ENCODE results near the gene PHOSPHO1.

The PHOSPHO1 gene

GRCh38 chr17:49218941-49219913 is 11.4 kb downstream of the PHOSPHO1 start:
- TF ChIP-seq EZH2phosphoT487 (conservative IDR thresholded peaks at IDR 0.05; ENCODE audit: low read length): no peak
- TF ChIP-seq CTCF (IDR thresholded peaks at IDR 0.05; ENCODE audit: insufficient read depth, low read length, poor library complexity, severe bottlenecking): peak; percentile 36
- no peak overlapping the region for H2AFZ ChIP-seq (ENCODE audit: low read depth, low read length, severe bottlenecking)
- no peaks in the 10 kb centered on the region for H3K9me2 ChIP-seq (replicated peaks; ENCODE audit: insufficient read depth, low read length)
- no peaks in the 10 kb centered on the region for H4K20me1 ChIP-seq (ENCODE audit: low read depth, low read length)
- no peaks in the 10 kb centered on the region for H3K9me3 ChIP-seq (ENCODE audit: insufficient read depth, low read length)
- H3K27ac ChIP-seq (ENCODE audit: low read depth, low read length): peak overlapping the region; percentile 75
- H3K27me3 ChIP-seq (ENCODE audit: low read length): no peaks in the 10 kb centered on the region
- no peaks in the 10 kb centered on the region; the same call in 1 of the 2 replicates for H3K79me2 ChIP-seq (ENCODE audit: insufficient read depth, low read length)
- H3F3A ChIP-seq (ENCODE audit: insufficient read depth): peaks cover 26% of the 10 kb centered on the region
- H3K4me3 ChIP-seq (ENCODE audit: insufficient read depth, low read length, poor library complexity, severe bottlenecking): no peak overlapping the region
- H3K9ac ChIP-seq (ENCODE audit: low read length): peak overlapping the region; percentile 21
- H3K4me2 ChIP-seq (ENCODE audit: low read depth, low read length, poor library complexity, severe bottlenecking): peak overlapping the region; percentile 35
- H3K36me3 ChIP-seq (ENCODE audit: low read length): no peaks in the 10 kb centered on the region

GRCh38 chr17:49217651-49218413 is 12.8 kb downstream of the PHOSPHO1 start:
- no peaks in the 10 kb centered on the region for H3K9me2 ChIP-seq (replicated peaks; ENCODE audit: insufficient read depth, low read length)
- peak overlapping the region; percentile 75 for H3K27ac ChIP-seq (ENCODE audit: low read depth, low read length)
- no peaks in the 10 kb centered on the region for H3K9me3 ChIP-seq (ENCODE audit: insufficient read depth, low read length)
- H2AFZ ChIP-seq (ENCODE audit: low read depth, low read length, severe bottlenecking): no peak overlapping the region
- H3K4me2 ChIP-seq (ENCODE audit: low read depth, low read length, poor library complexity, severe bottlenecking): peak overlapping the region; percentile 35
- H3K79me2 ChIP-seq (ENCODE audit: insufficient read depth, low read length): peaks cover 6% of the 10 kb centered on the region
- H3F3A ChIP-seq (ENCODE audit: insufficient read depth): peaks cover 38% of the 10 kb centered on the region
- no peaks in the 10 kb centered on the region for H3K36me3 ChIP-seq (ENCODE audit: low read length)
- H3K4me3 ChIP-seq (ENCODE audit: insufficient read depth, low read length, poor library complexity, severe bottlenecking): no peak overlapping the region
- TF ChIP-seq EZH2phosphoT487 (conservative IDR thresholded peaks at IDR 0.05; ENCODE audit: low read length): no peak
- H4K20me1 ChIP-seq (ENCODE audit: low read depth, low read length): no peaks in the 10 kb centered on the region
- peak overlapping the region; percentile 23 for H3K9ac ChIP-seq (ENCODE audit: low read length)
- no peaks in the 10 kb centered on the region for H3K27me3 ChIP-seq (ENCODE audit: low read length)

GRCh38 chr17:49216953-49217650 is 13.5 kb downstream of the PHOSPHO1 start:
- no peaks in the 10 kb centered on the region for H3K36me3 ChIP-seq (ENCODE audit: low read length)
- H3K9me3 ChIP-seq (ENCODE audit: insufficient read depth, low read length): no peaks in the 10 kb centered on the region
- no peaks in the 10 kb centered on the region for H3K9me2 ChIP-seq (replicated peaks; ENCODE audit: insufficient read depth, low read length)
- H3K4me2 ChIP-seq (ENCODE audit: low read depth, low read length, poor library complexity, severe bottlenecking): no peak overlapping the region
- H3K27me3 ChIP-seq (ENCODE audit: low read length): no peaks in the 10 kb centered on the region
- H3F3A ChIP-seq (ENCODE audit: insufficient read depth): peaks cover 46% of the 10 kb centered on the region
- no peaks in the 10 kb centered on the region for H4K20me1 ChIP-seq (ENCODE audit: low read depth, low read length)
- H3K4me3 ChIP-seq (ENCODE audit: insufficient read depth, low read length, poor library complexity, severe bottlenecking): no peak overlapping the region
- H3K27ac ChIP-seq (ENCODE audit: low read depth, low read length): peak overlapping the region; percentile 87
- TF ChIP-seq CTCF (IDR thresholded peaks at IDR 0.05; ENCODE audit: insufficient read depth, low read length, poor library complexity, severe bottlenecking) (no peak), EZH2phosphoT487 (conservative IDR thresholded peaks at IDR 0.05; ENCODE audit: low read length) (no peak)
- peaks cover 6% of the 10 kb centered on the region for H3K79me2 ChIP-seq (ENCODE audit: insufficient read depth, low read length)
- H3K9ac ChIP-seq (ENCODE audit: low read length): no peak overlapping the region
- H2AFZ ChIP-seq (ENCODE audit: low read depth, low read length, severe bottlenecking): no peak overlapping the region

Measured in SU-DHL-6 (cell line).